Stimulated activated naive CD4-positive, alpha-beta T cell treated with Interleukin-2 at 50 U/mL for 16 hours (primary cell): ENCODE results near the gene PKN1.
"Not testable (repeated sequence)": the region's sequence is repeated elsewhere in the genome, so short reads cannot be mapped to it uniquely, and the experiment has no call there.

ENCODE experiments used
- DNase-seq: peaks from one replicate; lab custom pipeline; 2025; lab: John Stamatoyannopoulos, UW

Gene PKN1

DNA sequence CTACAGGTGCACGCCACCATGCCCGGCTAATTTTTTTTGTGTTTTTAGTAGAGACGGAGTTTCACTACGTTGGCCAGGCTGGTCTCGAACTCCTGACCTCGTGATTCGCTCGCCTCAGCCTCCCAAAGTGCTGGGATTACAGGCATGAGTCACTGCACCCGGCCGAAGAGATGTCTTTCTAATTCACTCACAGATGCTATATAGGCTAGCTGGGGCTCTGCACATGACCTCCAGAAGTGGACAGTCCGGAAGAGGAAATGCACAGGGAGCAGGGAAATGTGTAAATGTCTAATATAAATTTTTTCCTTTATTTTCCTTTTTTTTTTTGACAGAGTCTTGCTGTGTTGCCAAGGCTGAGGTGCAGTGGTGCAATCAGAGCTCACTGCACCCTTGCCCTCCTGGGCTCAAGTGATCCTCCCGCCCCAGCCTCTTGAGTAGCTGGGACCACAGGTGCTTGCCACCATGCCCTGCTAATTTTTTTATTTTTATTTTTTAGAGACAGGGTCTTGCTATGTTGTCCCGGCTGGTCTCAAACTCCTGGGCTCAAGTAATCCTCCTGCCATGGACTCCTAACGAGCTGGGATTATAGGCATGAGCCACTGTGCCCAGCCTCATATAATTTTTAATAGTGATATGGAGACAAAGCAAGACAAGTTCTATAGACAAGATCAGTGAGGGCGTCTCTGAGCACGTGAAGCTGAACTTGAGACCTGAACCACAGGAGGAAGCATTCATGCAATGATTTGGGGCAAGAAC is 54.4 kb downstream of the PKN1 start:
- DNase-seq = no peak

DNA sequence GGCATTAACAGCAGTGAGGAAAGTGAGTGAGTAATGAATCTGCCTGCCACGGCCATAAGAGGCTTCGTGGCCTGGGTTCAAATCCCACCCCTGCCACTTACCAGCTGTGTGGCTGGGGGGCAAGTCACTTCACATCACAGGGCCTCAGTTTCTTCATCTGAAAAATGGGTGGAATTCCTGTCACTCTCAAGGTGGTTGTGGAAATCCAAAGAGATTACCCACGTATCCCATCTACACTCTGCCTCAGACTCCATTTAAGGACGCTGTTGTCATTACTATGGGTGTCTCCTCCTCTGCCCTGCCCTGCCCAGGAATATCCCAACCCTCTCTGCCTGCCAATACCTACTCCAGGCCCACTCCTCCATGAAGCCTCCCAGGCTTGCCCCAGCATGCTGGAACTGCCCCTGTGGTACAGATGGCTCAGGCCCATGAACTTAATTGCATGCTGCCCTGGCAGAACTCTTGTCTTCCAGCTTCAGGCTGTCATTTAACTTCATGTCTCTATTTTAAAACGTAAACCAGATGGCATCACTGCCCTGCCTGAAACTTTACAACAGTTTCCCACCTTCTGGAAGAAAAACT is 59.7 kb downstream of the PKN1 start:
- DNase-seq = no peak

DNA sequence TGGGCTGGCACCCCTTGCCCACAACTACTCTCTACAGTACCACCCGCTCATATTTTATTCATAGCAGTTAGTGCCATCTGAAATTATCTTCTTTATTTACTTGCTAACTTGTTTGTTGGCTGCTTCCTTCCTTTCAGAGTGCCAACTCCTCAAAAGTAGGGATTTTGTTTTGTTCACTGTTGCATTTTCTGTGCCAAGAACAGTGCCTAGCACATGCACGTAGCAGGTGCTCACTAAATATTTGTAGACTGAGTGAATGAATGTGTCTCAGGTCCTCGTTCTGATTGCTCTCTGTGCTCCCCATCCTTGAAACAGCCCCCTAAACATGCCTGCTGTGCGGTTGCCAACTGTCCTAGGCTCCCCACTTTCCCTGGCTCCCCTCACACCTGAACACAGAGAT is 61.3 kb downstream of the PKN1 start:
- no peak for DNase-seq

DNA sequence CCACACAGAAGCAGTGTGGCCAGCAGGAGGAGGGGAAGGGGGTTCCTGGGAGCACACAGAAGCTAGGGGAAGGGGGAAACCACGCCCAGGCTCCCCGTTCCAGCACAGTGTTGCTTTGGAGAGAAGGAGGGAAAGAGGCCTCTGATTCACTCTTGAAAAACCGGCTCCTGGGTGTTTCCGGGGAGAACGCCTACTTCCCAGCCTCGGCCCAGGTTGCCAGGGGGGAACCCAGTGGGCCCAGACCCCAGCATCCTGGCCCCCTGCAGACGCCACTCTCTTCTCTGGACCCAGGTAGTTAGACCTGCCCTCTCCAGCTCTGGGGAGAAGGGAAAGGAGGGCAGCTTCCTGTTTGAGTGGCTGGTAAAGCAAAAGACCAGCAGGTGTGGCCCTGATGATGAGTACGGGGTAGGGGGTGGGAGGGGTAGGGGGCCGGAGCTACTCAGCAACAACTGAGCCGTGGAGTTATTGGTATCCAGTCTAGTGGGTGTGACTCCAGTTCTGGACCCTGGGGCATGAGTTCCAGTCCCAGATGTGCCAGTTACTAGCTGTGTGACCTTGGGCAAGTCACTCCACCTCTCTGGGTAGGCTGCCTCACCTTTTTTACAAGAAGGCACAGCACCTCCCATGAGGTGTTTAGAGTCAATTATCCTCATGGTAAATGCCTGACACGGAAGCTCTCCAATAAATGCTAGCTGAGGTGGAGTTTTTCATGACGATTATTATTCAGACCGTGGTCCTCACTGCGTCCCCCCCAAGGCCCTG is 62.0 kb downstream of the PKN1 start:
- no peak for DNase-seq

DNA sequence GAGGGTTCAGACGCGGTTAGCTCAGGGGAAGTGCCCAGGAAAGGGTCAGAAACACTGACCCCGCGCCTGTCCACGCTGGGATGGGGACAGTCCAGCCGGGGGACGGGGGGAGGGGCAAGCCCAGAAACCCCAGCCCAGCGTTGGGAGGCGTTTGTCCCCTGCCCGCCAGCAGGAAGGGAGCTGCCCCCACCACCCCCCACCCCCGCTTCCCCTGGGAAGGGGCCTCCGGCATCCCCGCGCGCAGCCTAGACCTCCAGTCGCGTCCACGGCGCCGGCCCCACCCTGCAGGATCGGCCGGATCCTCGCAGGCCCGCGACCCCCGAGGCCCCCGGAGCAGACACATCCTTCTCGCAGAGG is 62.5 kb downstream of the PKN1 start:
- DNase-seq = no peak

DNA sequence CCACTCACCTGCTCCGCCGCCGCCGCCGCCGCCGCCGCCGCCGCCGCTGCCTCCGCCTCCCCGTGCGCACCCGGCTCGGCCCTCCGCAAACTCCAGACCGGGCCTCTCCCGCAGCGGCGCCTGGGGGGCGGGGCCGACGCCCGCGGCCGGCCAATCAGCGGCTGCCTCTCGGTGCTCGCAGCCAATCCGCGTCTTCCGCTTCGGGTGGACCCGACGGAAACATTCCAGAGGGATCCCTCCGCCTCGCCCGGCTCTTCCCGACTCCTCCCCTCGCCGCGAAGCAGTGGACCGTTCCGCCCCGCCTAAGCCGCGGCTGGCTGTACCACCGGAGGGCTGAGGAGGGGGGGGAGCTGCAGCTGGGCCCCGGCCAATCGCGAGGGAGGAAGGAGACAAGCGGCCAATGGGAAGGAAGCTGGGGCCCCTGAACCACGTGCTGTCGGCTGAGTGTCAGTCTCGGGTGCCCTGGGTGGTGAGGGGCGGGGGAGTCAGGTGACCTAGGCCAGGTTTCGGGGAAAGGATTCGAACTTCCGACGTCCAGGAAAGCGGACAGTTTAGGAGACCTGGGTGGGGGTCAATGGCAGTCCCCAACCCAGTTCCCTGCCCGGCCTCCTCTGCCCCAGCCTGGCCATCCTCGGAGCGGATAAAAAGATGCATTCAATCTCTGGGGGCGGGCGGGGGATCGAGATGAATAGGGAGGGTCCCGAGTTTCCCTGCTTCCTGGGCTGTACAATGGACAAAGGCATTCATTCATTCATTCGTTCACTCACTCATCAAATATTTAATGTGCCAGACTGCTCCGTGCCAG is 63.1 kb downstream of the PKN1 start, which contains the start of gene GIPC1:
Gene GIPC1, minus strand, starts transcription at position 99 of the 805 bp plus-strand sequence. CDS start 13,151 bp downstream, outside the sequence.
- peak; percentile 75 for DNase-seq

DNA sequence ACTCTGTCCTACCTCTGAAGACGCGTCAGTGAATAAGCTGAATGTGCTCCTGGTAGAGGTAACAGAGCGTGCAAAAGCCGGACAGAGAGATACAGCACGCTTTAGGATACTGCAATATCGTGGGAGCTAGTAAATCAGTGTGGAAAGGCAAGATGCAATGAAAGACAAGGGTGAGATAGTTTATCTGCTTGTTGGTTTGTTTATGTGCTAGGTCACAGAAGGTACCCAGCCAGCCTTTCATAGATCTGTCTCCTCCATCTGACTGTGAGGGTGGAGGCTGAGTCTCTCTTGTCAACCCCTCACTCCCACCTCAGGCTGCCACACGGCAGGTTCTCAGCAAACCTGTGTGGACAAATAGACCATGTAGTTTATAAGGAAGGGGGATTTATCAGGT is 63.7 kb downstream of the PKN1 start:
- DNase-seq = no peak

DNA sequence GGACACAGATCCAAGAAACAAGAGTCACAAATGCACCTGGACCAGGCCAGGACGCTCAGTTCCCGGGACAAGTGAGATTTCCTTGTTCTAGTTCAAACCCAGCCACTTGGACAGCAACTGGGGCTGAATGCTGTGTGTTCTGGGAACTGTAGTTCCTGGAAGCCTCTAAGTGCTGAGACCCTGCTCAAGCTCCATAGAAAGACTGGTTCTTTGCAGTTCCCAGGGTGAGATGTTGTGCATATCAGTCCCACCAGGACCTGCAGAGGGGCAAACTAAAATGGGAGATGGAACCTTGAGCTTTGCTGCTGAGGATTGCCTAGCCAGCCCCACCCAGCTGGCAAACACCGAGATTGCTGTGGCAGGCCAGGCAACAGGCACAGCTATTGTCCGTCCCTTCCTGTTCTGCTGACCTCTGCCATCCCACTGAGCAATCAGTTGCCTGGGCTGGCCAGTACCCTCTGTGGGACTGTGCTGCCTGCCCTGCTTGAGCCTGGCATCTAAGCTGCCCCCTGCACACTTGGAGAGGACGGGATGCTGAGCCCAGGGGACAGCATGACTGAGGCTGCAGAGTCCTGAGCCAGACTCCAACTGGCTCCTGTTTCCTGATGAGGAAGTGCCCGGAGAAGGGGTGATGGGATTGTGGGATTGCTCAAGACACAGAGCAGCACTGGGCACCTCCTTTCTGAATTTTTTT is 64.3 kb downstream of the PKN1 start:
- DNase-seq = no peak

DNA sequence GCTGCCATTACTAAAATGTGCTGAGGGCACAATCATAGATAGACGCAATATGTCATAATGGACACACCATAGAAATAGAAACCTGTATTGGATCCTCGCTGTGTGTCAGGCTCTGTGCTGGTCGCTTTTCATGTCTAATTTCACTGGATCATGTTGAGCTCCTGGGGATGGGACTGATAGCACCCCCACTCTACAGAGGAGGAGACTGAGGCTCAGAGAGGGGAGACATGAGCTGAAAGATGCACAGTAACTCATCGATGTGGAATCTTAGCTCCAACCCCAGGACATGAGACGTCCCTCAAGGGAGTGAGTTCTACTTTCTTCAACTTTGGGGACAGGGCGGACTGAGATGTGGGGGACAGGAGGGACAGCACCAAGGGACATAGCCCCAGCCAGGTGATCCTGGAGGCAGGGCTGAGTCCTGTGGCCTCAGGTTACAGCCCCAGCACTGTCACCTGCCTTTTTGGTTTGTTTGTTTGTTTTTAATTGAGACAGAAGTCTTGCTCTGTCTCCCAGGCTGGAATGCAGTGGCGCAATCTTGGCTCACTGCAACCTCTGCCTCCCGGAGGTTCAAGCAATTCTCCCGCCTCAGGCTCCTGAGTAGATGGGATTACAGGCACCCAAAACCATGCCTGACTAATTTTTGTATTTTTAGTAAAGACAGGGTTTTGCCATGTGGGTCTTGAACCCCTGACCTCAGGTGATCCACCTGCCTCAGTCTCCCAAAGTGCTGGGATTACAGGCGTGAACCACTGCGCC is 69.4 kb downstream of the PKN1 start:
- no peak for DNase-seq

DNA sequence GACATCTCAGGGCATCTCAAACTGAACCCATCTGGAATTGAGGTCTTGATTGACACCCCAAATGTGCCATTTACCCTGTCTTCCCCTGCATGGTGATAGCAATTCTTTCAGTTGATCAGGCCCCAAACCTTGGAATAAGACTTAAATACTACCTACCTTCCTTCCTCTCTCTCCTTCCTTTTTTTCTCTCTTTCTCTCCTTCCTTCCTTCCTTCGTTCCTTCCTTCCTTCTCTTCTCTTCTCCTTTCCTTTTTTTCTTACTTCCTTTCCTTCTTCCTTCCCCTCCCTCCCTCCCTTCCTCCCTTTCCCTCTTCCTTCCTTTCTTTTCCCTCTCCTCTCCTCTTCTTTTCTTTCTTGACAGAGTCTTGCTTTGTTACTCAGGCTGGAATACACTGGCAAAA is 70.2 kb downstream of the PKN1 start:
- no peak for DNase-seq

DNA sequence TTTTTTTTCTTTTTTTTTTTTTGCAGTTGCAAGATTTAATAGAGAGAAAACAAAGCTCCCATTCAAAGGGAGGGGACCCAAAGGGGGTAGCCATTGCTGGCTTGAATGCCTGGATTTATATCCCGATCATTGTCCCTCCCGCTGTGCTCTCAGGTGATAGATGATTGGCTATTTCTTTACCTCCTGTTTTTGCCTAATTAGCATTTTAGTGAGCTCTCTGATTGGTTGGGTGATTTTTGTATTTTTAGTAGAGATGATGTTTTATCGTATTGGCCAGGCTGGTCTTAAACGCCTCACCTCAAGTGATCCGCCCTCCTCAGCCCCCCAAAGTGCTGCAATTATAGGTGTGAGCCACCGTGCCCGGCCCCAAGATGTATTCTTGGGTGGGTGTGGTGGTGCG is 71.5 kb downstream of the PKN1 start:
- DNase-seq = not testable (repeated sequence)

DNA sequence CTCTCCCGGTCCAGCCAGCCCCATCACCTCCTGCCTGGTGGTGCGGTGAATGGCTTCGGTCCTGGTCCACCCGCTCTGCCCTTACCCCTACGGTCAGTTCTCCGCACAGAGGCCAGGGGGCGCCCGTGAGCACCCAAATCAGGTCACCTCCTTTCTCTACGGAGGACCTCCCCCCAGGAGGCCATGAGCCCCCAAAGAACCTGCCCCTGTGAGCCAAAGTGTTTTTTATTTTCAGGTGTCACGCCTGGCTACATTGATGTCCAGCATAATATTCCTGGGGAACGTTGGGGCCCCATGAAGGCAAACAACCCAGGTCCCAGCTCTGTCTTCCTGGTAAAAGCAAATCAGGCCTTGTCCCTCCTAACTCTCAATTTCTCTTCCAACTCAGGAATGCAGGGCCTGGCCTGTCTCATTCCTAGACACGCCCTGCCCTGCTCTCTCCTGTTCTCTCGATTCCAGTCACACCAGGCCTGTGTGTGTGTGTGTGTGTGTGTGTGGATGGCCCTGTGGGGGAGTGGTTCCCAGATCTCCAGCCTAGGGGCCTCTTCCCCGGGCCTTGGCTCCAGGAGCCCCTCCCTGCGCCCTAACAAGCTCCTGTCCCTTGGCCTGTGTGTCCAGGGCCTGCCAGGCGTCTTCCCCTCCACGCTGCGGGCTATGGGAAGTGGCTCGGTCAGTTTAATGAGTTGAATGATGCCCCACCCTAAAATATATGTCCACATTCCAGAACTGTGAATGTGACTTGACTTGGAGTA is 72.6 kb downstream of the PKN1 start:
- peak; percentile 54 for DNase-seq

DNA sequence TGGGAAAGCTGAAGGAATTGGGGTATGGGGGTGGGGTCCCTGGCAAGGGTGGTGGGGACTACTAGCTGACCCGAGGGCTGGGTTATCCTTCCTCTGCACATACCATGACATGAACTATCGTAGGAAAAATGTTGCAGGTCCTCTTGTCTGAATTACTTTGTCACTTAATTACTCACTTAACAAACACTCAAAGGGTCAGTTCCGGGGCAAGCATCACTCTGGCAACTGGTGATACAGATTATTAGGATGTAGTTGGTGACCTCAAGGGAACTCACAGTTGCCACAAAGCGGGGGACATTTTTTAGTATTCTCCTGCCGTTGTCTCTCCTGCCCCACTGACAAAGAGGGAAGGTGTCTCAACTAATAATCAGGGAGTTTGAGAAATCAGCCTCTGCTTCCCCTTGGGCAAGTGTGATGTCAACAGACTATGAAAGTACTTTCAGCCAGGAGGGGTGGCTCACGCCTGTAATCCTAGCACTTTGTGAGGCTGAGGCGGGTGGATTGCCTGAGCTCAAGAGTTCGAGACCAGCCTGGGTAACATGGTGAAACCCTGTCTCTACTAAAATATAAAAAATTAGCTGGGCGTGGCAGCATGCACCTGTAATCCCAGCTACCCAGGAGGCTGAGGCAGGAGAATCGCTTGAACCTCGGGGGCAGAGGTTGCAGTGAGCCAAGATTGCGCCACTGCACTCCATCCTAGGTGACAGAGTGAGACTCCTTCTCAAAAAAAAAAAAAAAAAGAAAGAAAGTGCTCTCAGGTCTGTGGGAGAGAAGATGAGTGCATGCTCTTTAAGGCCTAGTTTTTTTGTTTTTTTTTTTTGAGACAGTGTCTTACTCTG is 74.8 kb downstream of the PKN1 start:
- DNase-seq = no peak

DNA sequence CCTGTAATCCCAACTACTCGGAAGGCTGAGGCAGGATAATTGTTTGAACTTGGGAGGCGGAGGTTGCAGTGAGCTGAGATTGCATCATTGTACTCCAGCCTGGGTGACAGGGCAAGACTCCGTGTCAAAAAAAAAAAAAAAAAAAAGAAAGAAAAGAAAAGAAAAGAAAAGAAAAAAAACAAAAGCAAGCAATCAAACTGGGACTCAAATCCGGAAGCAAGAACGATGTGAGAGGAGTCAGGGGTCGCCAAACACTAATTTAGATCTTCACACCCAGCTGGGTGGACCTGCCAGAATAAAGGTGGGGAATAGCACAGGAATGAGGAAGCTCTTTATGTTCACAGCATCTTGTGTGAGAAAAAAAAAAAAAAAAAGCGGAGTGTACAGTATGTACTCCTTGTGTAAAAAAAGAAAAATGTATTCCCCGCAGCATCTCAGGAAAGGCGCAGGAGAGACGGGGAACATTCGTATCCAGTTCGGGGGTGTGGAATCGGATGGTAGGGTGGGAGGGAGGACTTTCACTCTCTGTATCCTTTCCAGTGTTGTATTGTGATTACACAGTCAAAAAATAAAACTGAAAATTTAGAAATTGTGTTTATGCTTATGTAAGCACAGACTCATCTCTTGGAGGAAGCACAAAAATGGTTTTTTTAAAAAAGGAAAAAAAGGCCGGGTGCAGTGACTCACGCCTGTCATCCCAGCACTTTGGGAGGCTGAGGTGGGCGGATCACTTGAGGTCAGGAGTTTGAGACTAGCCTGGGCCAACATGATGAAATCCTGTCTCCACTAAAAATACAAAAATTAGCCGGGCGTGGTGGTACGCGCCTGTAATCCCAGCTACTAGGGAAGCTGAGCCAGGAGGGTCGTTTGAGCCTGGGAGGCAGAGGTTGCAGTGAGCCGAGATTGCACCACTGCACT is 77.5 kb downstream of the PKN1 start:
- no peak for DNase-seq

DNA sequence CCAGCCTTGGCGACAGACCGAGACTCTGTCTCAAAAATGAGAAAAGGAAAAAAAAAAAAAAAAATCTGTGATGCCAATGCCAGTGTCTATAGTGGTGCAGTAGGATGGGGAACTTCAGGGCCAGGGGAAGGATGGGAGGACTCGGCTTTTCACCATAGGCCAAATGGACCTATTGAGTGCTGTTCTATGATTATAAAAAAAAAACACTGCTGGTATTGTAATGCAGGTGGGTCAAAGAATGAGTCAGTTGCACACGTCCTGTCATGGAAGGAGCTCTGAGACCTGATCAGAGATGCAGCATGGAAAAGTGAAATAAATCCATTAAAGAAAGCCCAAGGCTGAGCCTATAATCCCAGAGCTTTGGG is 78.1 kb downstream of the PKN1 start:
- no peak for DNase-seq

DNA sequence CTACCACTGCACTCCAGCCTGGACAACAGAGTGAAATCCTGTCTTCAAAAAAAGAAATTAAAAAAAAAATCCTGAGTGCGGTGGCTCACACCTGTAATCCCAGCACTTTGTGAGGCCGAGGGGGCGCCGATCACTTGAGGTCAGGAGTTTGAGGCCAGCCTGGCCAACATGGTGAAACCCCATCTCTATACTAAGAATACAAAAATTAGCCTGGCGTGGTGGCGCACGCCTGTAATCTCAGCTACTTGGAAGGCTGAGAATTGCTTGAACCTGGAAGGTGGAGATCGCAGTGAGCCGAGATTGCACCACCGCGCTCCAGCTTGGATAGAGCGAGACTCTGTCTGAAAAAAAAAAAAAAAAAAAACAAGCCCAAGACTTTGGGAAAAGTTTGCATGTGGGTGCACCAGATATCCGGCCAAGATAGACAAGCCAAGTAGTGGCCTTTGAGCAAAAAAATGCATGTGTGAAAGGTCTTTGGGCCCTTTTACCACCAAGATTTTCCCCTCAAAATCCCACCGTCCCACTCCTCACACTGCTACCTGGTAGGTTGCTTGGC is 79.4 kb downstream of the PKN1 start:
- no peak for DNase-seq

DNA sequence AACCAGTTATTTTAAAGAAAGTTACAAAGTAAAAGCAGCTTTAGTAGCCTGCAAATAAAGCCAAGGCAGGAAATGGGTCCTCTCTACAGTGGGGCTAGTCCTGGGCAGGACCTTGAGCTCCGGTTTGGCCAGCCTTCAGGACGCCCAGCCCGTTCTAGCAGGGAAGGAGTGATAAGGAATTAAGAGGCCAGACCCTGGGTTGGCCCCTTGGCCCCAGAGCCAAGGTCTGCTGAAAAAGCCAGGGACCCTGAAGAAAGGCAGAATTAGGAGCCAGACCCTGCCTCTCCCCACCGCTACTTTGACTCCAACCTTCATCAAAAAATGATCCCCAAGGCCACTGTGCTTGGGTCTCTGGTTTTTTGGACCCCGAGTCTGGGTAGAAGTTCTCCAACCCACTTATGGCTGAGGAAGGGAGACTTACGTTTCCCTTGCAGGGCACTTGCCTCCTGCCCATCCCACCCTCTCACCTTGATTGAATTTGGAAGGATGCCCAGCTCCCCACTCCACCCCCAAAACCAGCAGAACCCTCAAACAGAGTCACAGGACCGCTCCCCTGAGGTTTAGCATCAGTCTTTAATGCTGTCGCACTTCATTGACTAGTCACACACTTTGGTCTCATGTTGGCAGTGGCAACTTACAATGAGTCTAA is 81.2 kb downstream of the PKN1 start:
- no peak for DNase-seq
